HUES64 (cell line): Measurements from ENCODE around the gene GUCY1A1.
A peak's percentile ranks its signal among the peaks of the same experiment; 100 is the strongest.

ENCODE experiments used
- H3K27ac ChIP-seq: 2 replicates; pipeline ENCODE4 v1.7.0; 2013; ENCODE audit warnings: low read depth, low read length, inconsistent platforms
- H3K27me3 ChIP-seq: 2 replicates; pipeline ENCODE4 v1.6.1; 2013; ENCODE audit warnings: mild to moderate bottlenecking, low read length; ENCODE audit not compliant: insufficient read depth
- H3K36me3 ChIP-seq: 2 replicates; pipeline ENCODE4 v1.6.1; 2013; ENCODE audit warnings: mild to moderate bottlenecking, low read length; ENCODE audit not compliant: insufficient read depth
- H3K4me1 ChIP-seq: 2 replicates; pipeline ENCODE4 v1.6.1; 2013; ENCODE audit warnings: mild to moderate bottlenecking, low read length, moderate library complexity; ENCODE audit not compliant: insufficient read depth
- H3K4me3 ChIP-seq: 2 replicates; pipeline ENCODE4 v1.5.1; 2013; ENCODE audit warnings: mild to moderate bottlenecking, low read length, moderate library complexity
- H3K9ac ChIP-seq: 2 replicates; pipeline ENCODE4 v1.6.1; 2013; ENCODE audit warnings: mild to moderate bottlenecking, low read depth, low read length
- H3K9me3 ChIP-seq: 2 replicates; pipeline ENCODE4 v1.6.1; 2013; ENCODE audit warnings: low read depth, low read length; ENCODE audit not compliant: insufficient read depth
- WGBS: fragments of 150-250, 120-280 bp; methylation state at CpG from one replicate; pipeline ENCODE4 v1.1.7; 2013; ENCODE audit warnings: missing lambda C conversion rate; 5-methylcytosine and 5-hydroxymethylcytosine counted together

GUCY1A1 gene

DNA sequence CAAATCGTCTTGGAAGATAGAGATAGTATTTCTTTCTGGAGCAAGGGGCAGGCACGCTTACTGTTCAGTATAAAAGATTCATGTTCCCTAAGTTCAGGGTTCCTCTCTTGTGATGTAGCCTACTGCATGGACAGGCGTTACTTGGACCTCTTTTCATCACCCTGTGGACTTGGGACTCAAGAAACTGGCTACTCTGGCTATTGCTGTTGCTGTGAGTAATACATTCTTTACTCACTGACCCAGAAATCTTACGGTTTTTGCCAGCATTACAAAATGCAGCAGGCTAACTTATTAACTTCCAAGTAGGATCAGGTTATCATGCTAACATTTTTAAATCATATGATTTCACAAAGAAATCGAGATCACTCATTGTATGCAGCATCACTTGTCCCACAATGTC, 79.3 kb downstream of the GUCY1A1 start:
- Histone ChIP-seq H3K4me1 (peaks cover 11% of the 10 kb centered on the region; the same call in 1 of the 2 replicates), H3K36me3 (no peaks in the 10 kb centered on the region), H3K27ac (no peak overlapping the region), H3K9ac (no peak overlapping the region), H3K27me3 (no peaks in the 10 kb centered on the region), H3K9me3 (no peaks in the 10 kb centered on the region), H3K4me3 (no peak overlapping the region)
- 93% methylated on average over 5 of the region's 5 CpGs for WGBS

DNA sequence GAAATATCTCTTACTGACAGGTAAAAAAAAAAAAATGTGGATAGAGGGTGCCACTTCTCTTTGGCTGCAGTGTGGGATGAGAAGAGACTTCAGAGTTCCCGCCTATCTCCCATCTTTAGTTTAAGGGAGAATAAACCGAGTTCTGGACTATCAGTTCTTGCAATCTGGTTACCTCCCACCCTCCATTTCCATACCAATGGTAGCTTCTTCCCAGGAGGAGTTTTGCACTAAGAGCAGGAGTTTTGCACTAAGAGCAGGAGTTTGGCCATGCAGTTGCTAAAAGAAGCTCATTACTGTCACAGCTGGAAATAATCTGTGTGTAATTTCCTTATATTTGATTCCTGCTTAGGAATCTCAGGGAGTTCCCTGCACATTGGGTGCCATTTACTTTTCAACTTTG, 81.4 kb downstream of the GUCY1A1 start:
- Histone ChIP-seq H3K4me3 (no peak overlapping the region), H3K9ac (no peak overlapping the region), H3K27ac (no peak overlapping the region), H3K4me1 (peaks cover 11% of the 10 kb centered on the region; the same call in 1 of the 2 replicates), H3K27me3 (no peaks in the 10 kb centered on the region), H3K36me3 (no peaks in the 10 kb centered on the region), H3K9me3 (no peaks in the 10 kb centered on the region)
- no CpG with 5 or more reads among the region's 2 CpGs for WGBS

DNA sequence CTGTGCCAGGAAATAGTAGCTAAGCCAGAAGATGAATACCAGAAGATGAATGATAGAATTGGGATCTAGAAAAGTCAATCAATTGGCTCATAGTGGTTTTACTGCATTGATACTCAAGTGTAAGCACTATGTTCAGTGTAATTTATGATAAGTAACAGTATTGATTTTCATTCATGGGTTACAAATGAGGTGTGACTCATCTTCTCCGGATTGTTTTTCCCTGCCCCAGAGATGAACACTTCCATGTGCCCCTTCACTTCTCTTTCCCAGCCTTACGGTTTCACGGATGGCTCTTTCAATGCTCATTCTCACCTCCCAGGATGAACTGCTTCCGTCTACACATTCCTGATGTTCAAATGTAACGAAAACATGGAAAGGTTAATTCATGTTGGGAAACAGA, 82.4 kb downstream of the GUCY1A1 start:
- Histone ChIP-seq H3K36me3 (no peaks in the 10 kb centered on the region), H3K27me3 (no peaks in the 10 kb centered on the region), H3K4me1 (peaks cover 11% of the 10 kb centered on the region; the same call in 1 of the 2 replicates), H3K9ac (no peak overlapping the region), H3K27ac (no peak overlapping the region), H3K9me3 (no peaks in the 10 kb centered on the region), H3K4me3 (no peak overlapping the region)
- WGBS: 94% methylated on average over 4 of the region's 5 CpGs

DNA sequence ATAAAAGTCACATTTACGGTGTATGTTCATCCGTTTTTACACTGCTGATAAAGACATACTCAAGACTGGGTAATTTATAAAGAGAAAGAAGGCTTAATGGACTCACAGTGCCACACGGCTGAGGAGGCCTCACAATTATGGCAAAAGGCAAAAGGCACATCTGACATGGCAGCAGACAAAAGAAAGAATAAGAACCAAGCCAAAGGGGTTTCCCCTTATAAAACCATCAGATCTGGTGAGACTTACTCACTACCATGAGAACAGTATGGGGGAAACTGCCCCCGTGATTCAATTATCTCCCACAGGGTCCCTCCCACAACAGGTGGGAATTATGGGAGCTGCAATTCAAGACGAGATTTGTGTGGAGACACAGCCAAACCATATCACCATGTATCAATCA, 84.9 kb downstream of the GUCY1A1 start:
- H3K4me3 ChIP-seq: no peak overlapping the region
- 96% methylated on average over 5 of the region's 5 CpGs for WGBS
- no peaks in the 10 kb centered on the region for H3K27me3 ChIP-seq
- H3K9me3 ChIP-seq: no peaks in the 10 kb centered on the region
- H3K9ac ChIP-seq: no peak overlapping the region
- H3K36me3 ChIP-seq: no peaks in the 10 kb centered on the region
- H3K4me1 ChIP-seq: peaks cover 6% of the 10 kb centered on the region; the same call in 1 of the 2 replicates
- H3K27ac ChIP-seq: no peak overlapping the region

DNA sequence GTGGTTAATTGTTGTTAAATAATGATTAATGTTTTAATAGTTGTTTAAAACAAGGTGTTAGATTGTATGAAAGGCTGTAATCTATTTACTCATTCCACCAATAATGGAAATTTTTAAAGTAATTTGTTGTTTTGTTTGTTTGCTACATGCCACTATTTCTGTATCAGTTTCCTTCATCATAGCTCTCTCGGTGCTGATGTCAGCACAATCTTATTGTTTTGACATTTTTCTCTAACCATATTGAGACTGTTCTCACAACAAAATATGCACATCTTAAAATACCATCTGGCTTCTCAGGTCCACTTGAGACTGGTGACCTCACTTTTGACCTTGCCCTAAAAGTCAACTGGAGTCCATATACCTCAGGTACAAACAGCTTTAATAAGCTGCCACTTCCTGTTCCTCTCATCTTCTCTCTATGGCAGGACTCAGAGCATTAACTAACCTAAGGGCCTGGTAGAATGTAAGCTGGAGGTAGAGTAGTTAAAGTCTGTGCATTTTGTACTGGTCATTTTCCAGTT, 91.2 kb downstream of the GUCY1A1 start:
- Histone ChIP-seq H3K27me3 (peaks cover 35% of the 10 kb centered on the region), H3K9ac (no peak overlapping the region), H3K9me3 (no peaks in the 10 kb centered on the region), H3K36me3 (no peaks in the 10 kb centered on the region), H3K4me1 (peaks cover 7% of the 10 kb centered on the region; the same call in 1 of the 2 replicates), H3K4me3 (no peak overlapping the region), H3K27ac (no peak overlapping the region)
- WGBS: 100% methylated on average over 1 of the region's 1 CpG

DNA sequence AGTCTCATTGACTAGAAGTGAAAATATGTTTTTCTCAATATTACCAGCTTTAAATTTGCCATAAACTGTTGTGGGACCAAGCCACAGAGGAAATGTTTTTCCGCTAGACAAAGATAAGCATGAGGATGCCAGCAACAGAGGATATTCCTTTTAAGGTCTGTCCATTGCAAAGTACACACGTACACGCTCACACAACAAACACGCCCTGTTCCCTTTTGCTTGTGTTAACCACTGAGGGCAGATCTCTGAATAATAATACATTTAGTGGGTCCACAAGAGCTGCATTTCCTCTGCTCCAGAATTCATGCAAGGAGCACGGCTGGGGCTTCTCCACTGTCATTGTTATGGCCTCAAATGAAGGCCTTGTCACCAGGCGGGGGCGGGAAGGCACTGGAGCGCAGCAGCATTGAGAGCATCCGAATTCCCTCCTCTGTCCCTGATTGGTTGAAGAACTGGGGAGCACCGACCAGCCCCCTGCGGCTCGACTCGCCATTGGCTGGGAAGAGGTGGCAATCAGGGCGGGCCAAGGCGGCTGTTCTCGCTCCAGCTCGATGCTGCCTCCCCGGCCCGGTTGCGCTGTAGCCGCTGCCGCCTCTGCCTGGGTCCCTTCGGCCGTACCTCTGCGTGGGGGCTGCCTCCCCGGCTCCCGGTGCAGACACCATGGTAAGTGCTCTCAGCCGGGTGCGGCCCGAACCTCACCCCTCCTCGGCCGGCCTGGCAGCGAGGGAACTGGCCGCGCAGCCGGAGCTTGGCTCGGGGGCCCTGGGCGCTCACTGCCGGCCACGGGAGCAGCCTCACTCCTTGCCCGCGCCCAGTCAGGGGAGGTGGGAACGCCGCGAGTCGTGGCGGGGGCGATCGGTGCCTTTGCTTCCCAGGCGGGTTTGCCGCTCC, 92.1 kb downstream of the GUCY1A1 start, which contains the start of gene GUCY1B1:
TSS of gene GUCY1B1 (plus strand) at position 541 of the 891 bp plus-strand sequence. CDS start at position 661, 120 bp downstream.
- no peaks in the 10 kb centered on the region for H3K9me3 ChIP-seq
- peaks cover 35% of the 10 kb centered on the region for H3K27me3 ChIP-seq
- H3K4me3 ChIP-seq: peak within 1 kb of the TSS; percentile 61
- peaks cover 7% of the 10 kb centered on the region; the same call in 1 of the 2 replicates for H3K4me1 ChIP-seq
- no peaks in the 10 kb centered on the region for H3K36me3 ChIP-seq
- 10% methylated on average over 51 of the region's 51 CpGs for WGBS
- no peak within 1 kb of the TSS for H3K27ac ChIP-seq
- H3K9ac ChIP-seq: no peak within 1 kb of the TSS

DNA sequence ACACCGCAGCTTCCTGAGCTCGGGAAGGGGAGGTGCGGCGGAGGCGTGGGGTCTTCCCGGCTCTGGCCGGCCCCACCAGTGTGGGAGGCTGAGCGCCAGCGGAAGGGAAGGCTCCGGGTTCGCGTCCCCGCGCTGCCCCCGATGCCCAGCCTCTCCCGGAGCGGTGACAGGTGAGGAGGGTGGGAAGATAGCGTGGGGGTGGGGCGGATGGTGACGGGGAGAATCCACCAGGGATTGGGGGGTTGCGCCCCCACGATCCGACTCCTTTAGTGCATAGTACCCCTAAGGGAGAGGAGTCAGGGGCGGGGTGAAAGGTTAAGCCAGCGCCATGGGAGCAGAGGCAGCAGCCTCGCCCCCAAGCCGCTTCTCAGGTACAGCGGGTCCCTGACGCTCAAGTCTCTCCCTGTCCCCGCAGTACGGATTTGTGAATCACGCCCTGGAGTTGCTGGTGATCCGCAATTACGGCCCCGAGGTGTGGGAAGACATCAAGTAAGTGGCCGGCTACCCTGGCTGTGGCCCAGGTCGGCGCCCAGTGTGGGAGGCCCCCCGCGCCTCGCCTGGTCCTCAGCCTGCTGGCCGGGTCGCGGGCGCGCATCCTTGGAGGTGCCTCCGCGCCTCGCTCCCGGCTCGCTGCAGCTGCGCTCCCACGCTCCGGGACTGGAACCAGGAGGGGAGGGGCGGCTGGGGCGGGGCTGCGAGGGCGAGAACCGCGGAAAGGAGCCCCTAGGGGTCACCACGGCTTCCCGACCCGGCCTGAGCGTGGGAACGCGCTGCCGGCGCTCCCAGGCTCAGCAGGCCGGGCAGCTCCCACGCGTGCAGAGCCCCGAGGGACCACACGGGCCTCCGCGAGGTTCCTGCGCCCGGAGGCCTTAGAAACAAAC, 93.0 kb downstream of the GUCY1A1 start:
- Histone ChIP-seq H3K4me3 (peak overlapping the region; percentile 61), H3K36me3 (no peaks in the 10 kb centered on the region), H3K4me1 (peaks cover 7% of the 10 kb centered on the region; the same call in 1 of the 2 replicates), H3K27me3 (peaks cover 35% of the 10 kb centered on the region), H3K9ac (no peak overlapping the region), H3K27ac (no peak overlapping the region), H3K9me3 (no peaks in the 10 kb centered on the region)
- WGBS: 3% methylated on average over 77 of the region's 77 CpGs

DNA sequence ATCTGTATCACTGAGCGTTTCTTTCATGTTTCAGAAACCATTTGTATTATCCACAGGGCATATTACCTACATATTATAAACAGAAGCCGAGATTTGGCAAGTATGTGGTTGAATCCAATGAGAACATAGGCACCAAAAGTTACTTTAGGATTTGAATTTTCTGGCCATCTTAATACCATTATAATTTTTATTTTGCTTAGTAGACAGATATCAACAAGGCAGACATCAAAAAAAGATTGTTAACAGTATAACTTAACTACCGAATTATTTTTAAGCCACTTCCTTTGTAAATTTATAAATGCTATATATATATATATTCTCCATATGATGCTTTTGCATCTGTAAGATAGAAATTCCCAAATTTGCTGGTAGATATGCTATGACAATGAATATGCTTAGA, 94.4 kb downstream of the GUCY1A1 start:
- WGBS: 97% methylated on average over 2 of the region's 3 CpGs
- Histone ChIP-seq H3K4me3 (no peak overlapping the region), H3K9ac (no peak overlapping the region), H3K4me1 (peaks cover 7% of the 10 kb centered on the region; the same call in 1 of the 2 replicates), H3K27me3 (peaks cover 35% of the 10 kb centered on the region), H3K27ac (no peak overlapping the region), H3K9me3 (no peaks in the 10 kb centered on the region), H3K36me3 (no peaks in the 10 kb centered on the region)

DNA sequence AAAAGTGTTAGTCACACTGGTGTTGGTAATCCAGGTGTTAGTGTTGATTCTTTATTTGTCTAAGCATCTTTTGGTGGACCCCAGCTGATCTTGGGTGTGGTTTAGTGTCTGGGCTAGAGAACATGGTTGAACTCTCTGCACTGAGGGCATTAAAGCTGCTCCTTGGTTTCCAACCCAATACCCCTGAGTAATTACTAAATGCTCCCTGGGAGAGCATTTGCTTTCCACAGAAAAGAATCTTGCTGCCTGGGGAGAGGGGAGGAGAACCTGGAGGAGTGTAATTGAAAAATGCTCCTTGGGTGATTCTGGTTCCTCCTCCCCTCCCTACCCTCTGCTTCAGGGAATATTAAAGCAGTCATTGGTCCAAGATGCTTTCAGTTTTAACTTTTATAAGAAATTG, 95.3 kb downstream of the GUCY1A1 start:
- Histone ChIP-seq H3K9me3 (no peaks in the 10 kb centered on the region), H3K27me3 (peaks cover 35% of the 10 kb centered on the region), H3K4me1 (peaks cover 7% of the 10 kb centered on the region; the same call in 1 of the 2 replicates), H3K27ac (no peak overlapping the region), H3K36me3 (no peaks in the 10 kb centered on the region), H3K4me3 (no peak overlapping the region), H3K9ac (no peak overlapping the region)

DNA sequence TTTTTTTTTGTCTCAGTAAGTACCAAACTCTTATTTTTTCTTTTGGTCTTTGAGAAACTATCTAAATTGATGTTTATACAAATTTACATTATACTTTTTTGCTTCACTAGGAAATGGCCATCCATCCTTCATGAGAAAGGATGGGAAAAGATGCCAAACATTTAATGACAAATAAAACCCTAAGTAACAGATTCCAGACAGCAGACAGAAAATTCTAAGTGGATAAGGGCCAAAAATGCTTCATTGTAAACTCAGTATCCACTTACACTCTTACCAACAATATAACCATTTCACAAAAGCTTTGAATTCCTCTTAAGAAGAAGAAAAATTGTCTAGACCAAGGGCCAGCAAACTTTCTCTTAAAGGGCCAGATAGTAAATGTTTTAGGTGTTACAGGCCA, 95.7 kb downstream of the GUCY1A1 start:
- no peaks in the 10 kb centered on the region for H3K36me3 ChIP-seq
- peaks cover 35% of the 10 kb centered on the region for H3K27me3 ChIP-seq

DNA sequence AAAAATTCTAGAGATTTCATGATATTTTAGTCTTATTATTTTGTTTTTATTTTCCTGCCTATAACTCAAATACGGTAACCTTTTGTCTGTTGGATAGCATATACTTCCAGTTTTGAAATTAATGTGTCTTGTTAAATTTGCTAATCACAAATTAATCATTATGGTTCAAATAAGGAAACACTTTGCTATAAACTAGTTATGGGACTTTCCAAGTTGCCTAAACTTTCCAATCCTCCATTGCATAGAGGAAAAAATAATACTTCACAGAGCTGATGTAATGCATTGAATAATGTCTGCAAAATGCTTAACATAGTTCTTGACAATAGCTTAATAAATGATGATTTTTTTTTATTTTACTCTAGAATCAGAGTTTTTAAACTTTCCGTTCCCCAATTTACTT, 96.9 kb downstream of the GUCY1A1 start:
- H3K36me3 ChIP-seq: no peaks in the 10 kb centered on the region
- H3K27me3 ChIP-seq: peaks cover 24% of the 10 kb centered on the region
- H3K9me3 ChIP-seq: no peaks in the 10 kb centered on the region
- peaks cover 7% of the 10 kb centered on the region; the same call in 1 of the 2 replicates for H3K4me1 ChIP-seq
- no peak overlapping the region for H3K9ac ChIP-seq
- WGBS: no CpG with 5 or more reads among the region's 2 CpGs
- H3K27ac ChIP-seq: no peak overlapping the region
- H3K4me3 ChIP-seq: no peak overlapping the region

More for the DNA sequence above, 95.7 kb downstream of the GUCY1A1 start:
- H3K27ac ChIP-seq: no peak overlapping the region
- peaks cover 7% of the 10 kb centered on the region; the same call in 1 of the 2 replicates for H3K4me1 ChIP-seq
- no peaks in the 10 kb centered on the region for H3K9me3 ChIP-seq
- H3K9ac ChIP-seq: no peak overlapping the region
- H3K4me3 ChIP-seq: no peak overlapping the region
